Endothelial cell of umbilical vein (primary cell): ENCODE results near the gene ETF1. TPM values are rescaled to one million over a fixed set of nuclear protein-coding genes. Genes with fewer than 3 reads are reported as not detected.

Experiments used
- BruUV-seq: library from RNA; stranded (reverse); fragments of 400-500 nt; replicated peaks from 2 replicates; lab custom pipeline; 2021; lab: Mats Ljungman, UMichigan
- CTCF ChIA-PET: fragments of 300-600, 350-600 bp; sonication (Branson Sonifier 250); formaldehyde crosslinking; loops from one replicate; lab custom pipeline; 2021; ENCODE audit warnings: antibody characterized with exemption, inconsistent platforms; lab: Charles Lee
- POLR2A ChIA-PET: fragments of 300-600, 350-600 bp; sonication (Branson Sonifier 250); formaldehyde crosslinking; loops from one replicate; lab custom pipeline; 2021; ENCODE audit warnings: antibody characterized with exemption, inconsistent platforms; lab: Charles Lee
- DNase-seq: peaks from one replicate; pipeline ENCODE4 v3.0.0-alpha.2; 2011; ENCODE audit warnings: low read depth, low spot score
- FAIRE-seq: peaks from 2 replicates; lab custom pipeline; 2011; peaks lifted over from hg19 to GRCh38; lab: Jason Lieb, UNC
- H2AFZ ChIP-seq: 2 replicates; pipeline ENCODE4 v1.6.0; 2012; ENCODE audit warnings: low read depth, low read length, control low read depth, inconsistent platforms
- H3K27ac ChIP-seq: 2 replicates; pipeline ENCODE4 v1.5.1; 2011; ENCODE audit warnings: low read depth, mild to moderate bottlenecking, control low read depth, low read length, moderate library complexity; ENCODE audit not compliant: insufficient read depth
- H3K27me3 ChIP-seq, 2 experiments: 2 replicates each; pipeline versions ENCODE4 v1.6.0 to v1.6.1; 2011; ENCODE audit warnings: low read length in 2 of 2, mixed read lengths in 1 of 2; ENCODE audit not compliant: control insufficient read depth in 2 of 2, insufficient read depth in 2 of 2
- H3K36me3 ChIP-seq, 2 experiments: 2 replicates in 1 of 2; 3 replicates in 1 of 2; pipeline ENCODE4 v1.5.1; 2011; ENCODE audit warnings: low read length in 2 of 2, mild to moderate bottlenecking in 1 of 2, moderate library complexity in 1 of 2; ENCODE audit not compliant: control insufficient read depth in 2 of 2, insufficient read depth in 2 of 2; ENCODE audit errors: extremely low read depth in 1 of 2
- H3K4me1 ChIP-seq: 3 replicates; pipeline ENCODE4 v1.5.1; 2011; ENCODE audit warnings: mild to moderate bottlenecking, low read length; ENCODE audit not compliant: control insufficient read depth, insufficient read depth; ENCODE audit errors: extremely low read depth
- H3K4me2 ChIP-seq: 2 replicates; pipeline ENCODE4 v1.6.1; 2011; ENCODE audit warnings: low read length, control low read depth, mixed read lengths; ENCODE audit not compliant: insufficient read depth
- H3K4me3 ChIP-seq, 3 experiments: fragments of 200-600 bp in 1 of 3; sonication (generic), shearing (Covaris generic) in 1 of 3; replicated peaks in 1 of 3; 2 replicates each; pipeline ENCODE4 v1.5.1; 2011 to 2016; ENCODE audit warnings: control low read depth in 3 of 3, low read length in 3 of 3, mild to moderate bottlenecking in 2 of 3, inconsistent platforms in 1 of 3, low read depth in 1 of 3, moderate library complexity in 1 of 3; ENCODE audit not compliant: insufficient read depth in 1 of 3
- H3K79me2 ChIP-seq: 2 replicates; pipeline ENCODE4 v1.6.0; 2012; ENCODE audit warnings: low read length, inconsistent platforms; ENCODE audit not compliant: control insufficient read depth, insufficient read depth
- H3K9ac ChIP-seq: replicated peaks from 2 replicates; pipeline ENCODE3; 2011; ENCODE audit warnings: low read length, control low read depth; ENCODE audit not compliant: insufficient read depth; ENCODE audit errors: extremely low read depth
- H3K9me1 ChIP-seq: replicated peaks from 3 replicates; pipeline ENCODE4 v1.6.0; 2011; ENCODE audit warnings: mild to moderate bottlenecking, low read length; ENCODE audit not compliant: control insufficient read depth, insufficient read depth; ENCODE audit errors: extremely low read depth
- H3K9me3 ChIP-seq: replicated peaks from 2 replicates; pipeline ENCODE4 v1.5.1; 2012; ENCODE audit warnings: low read length, inconsistent platforms; ENCODE audit not compliant: control insufficient read depth, insufficient read depth
- H4K20me1 ChIP-seq: replicated peaks from 2 replicates; pipeline ENCODE3; 2011; ENCODE audit warnings: mild to moderate bottlenecking, low read length; ENCODE audit not compliant: control insufficient read depth, insufficient read depth; ENCODE audit errors: extremely low read depth
- EZH2 ChIP-seq: IDR thresholded peaks from 2 replicates; pipeline ENCODE4 v1.6.1; 2012; ENCODE audit warnings: borderline replicate concordance, low read depth, mild to moderate bottlenecking, moderate library complexity, low read length, inconsistent platforms; ENCODE audit not compliant: severe bottlenecking
- FOS ChIP-seq: IDR thresholded peaks from 2 replicates; pipeline ENCODE4 v1.6.1; 2011; ENCODE audit warnings: mild to moderate bottlenecking, low read length, moderate library complexity, borderline replicate concordance; ENCODE audit not compliant: insufficient read depth
- GATA2 ChIP-seq: IDR thresholded peaks from 2 replicates; pipeline ENCODE4 v1.7.0; 2011; ENCODE audit warnings: low read depth, mild to moderate bottlenecking, moderate library complexity, mixed read lengths, low read length; ENCODE audit not compliant: insufficient read length, insufficient read depth
- JUN ChIP-seq: IDR thresholded peaks from 2 replicates; pipeline ENCODE4 v1.6.1; 2011; ENCODE audit warnings: borderline replicate concordance, low read depth; ENCODE audit not compliant: insufficient read length, insufficient read depth
- MYC ChIP-seq: IDR thresholded peaks from one replicate; pipeline ENCODE4 v1.6.1; 2011; ENCODE audit warnings: mild to moderate bottlenecking, low read depth, low read length
- POLR2A ChIP-seq: IDR thresholded peaks from 2 replicates; pipeline ENCODE4 v1.6.1; 2012; ENCODE audit warnings: low read depth, mild to moderate bottlenecking, control low read depth, low read length
- POLR2AphosphoS5 ChIP-seq: IDR thresholded peaks from 2 replicates; pipeline ENCODE4 v1.6.1; 2012; ENCODE audit warnings: low read depth, mild to moderate bottlenecking, control low read depth, low read length, moderate library complexity; ENCODE audit not compliant: insufficient read depth
- dilution Hi-C: fragments of 300-500 bp; cut with MboI; formaldehyde crosslinking; loops from one replicate; pipeline ENCODE4 v1.15.0; 2019; ENCODE audit warnings: low sequenced_read_pairs; ENCODE audit not compliant: extremely low pct_ligation_motif_present
- intact Hi-C: fragments of 100-400 bp; cut with micrococcal nuclease; formaldehyde crosslinking; loops from one replicate; pipeline ENCODE4 v1.10.0; 2022
- polyA plus RNA-seq, 4 experiments: library from polyadenylated mRNA; depleted of rRNA in 3 of 4; stranded (reverse) in 3 of 4; unstranded in 1 of 4; fragments of >200 nt; gene quantifications; 2 replicates each; pipeline versions ENCODE4 v1.2.1 to v1.2.3, GENCODE V29; 2011 to 2012; ENCODE audit warnings: missing spikeins in 1 of 4
- total RNA-seq: library from RNA; stranded (reverse); gene quantifications from 2 replicates; pipeline ENCODE4 v1.2.3, GENCODE V29; 2021
- TF ChIP-seq, protein P1 (sequence below): IDR thresholded peaks from 2 replicates; pipeline ENCODE4 v1.6.1; 2011; ENCODE audit not compliant: insufficient read depth, insufficient read length
- TF ChIP-seq, protein P2 (sequence below), 2 donors: IDR thresholded peaks; 1 replicate in 1 of 2; 2 replicates in 1 of 2; pipeline ENCODE4 v1.5.1; 2011; ENCODE audit warnings: low read length in 2 of 2, mild to moderate bottlenecking in 2 of 2, moderate library complexity in 2 of 2, control low read depth in 1 of 2, inconsistent platforms in 1 of 2, low read depth in 1 of 2; ENCODE audit not compliant: insufficient read depth in 1 of 2; ENCODE audit errors: extremely low read depth in 1 of 2

The ETF1 gene
- total and polyA plus RNA-seq, 2 donors (not counting 3 experiments of a cell fraction or from before 2014, with no cell fraction given), result 32.9 to 114 TPM

DNA sequence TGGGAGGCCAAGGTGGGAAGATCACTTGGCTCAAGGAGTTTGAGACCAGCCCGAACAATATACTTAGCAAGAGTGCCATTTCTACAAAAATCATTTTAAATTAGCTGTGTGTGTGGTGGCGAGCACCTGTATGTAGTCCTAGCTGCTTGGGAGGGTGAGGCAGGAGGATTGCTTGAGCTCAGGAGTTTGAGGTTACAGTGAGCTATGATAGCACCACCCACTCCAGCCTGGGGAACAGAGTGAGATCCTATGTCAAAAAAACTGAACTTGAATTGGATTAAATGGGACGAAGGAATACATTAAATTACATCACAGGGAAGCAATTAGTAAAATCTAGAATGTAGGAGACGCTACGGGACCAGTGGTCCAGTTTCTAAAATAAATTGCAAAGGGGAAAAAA is 6.4 kb upstream of the ETF1 start:
- Histone ChIP-seq H3K9ac (no peak overlapping the region), H3K9me3 (no peaks in the 10 kb centered on the region), H3K9me1 (no peaks in the 10 kb centered on the region), H3K4me3 (no peak overlapping the region), H3K4me2 (no peak overlapping the region), H4K20me1 (no peaks in the 10 kb centered on the region), H3K4me1 (peaks cover 10% of the 10 kb centered on the region), H3K36me3 (peaks cover 0 to 3% of the 10 kb centered on the region in 2 experiments), H2AFZ (no peak overlapping the region), H3K27ac (no peak overlapping the region), H3K79me2 (peaks cover 35% of the 10 kb centered on the region), H3K27me3 (no peaks in the 10 kb centered on the region)
- ChIA-PET POLR2A (no interaction called here), CTCF (interaction anchor here (0.8 to 2.1 kb wide), 4 partner anchors 12 to 369 kb away, joined by 3 to 8 read pairs (median 5); no protein-coding TSS in a partner anchor)
- TF ChIP-seq EZH2, result no peak
- TF ChIP-seq GATA2, result no peak
- no peak for TF ChIP-seq POLR2AphosphoS5
- TF ChIP-seq, protein P1, sequence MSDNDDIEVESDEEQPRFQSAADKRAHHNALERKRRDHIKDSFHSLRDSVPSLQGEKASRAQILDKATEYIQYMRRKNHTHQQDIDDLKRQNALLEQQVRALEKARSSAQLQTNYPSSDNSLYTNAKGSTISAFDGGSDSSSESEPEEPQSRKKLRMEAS, result no peak
- no peak for TF ChIP-seq POLR2A
- TF ChIP-seq, protein P2, sequence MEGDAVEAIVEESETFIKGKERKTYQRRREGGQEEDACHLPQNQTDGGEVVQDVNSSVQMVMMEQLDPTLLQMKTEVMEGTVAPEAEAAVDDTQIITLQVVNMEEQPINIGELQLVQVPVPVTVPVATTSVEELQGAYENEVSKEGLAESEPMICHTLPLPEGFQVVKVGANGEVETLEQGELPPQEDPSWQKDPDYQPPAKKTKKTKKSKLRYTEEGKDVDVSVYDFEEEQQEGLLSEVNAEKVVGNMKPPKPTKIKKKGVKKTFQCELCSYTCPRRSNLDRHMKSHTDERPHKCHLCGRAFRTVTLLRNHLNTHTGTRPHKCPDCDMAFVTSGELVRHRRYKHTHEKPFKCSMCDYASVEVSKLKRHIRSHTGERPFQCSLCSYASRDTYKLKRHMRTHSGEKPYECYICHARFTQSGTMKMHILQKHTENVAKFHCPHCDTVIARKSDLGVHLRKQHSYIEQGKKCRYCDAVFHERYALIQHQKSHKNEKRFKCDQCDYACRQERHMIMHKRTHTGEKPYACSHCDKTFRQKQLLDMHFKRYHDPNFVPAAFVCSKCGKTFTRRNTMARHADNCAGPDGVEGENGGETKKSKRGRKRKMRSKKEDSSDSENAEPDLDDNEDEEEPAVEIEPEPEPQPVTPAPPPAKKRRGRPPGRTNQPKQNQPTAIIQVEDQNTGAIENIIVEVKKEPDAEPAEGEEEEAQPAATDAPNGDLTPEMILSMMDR (IDR thresholded peaks at IDR 0.05; ENCODE audit: extremely low read depth in 1 of 2, insufficient read depth in 1 of 2, low read depth in 1 of 2, low read length in 2 of 2), result no peak
- TF ChIP-seq JUN, result no peak
- TF ChIP-seq MYC, result no peak
- TF ChIP-seq FOS, result no peak
- intact Hi-C loops, result no loop called here
- FAIRE-seq (no peak), DNase-seq (no peak)
- dilution Hi-C loops, result no loop called here
- BruUV-seq, result no TSS peak
